Stimulated activated CD8-positive, alpha-beta memory T cell treated with anti-CD3 and anti-CD28 coated beads, Interleukin-15, amount 100 ng/mL, for 48 hours (primary cell): ENCODE measurements around the gene FAM131A.

Experiments used
- DNase-seq, 2 donors: peaks; one replicate each; pipeline ENCODE4 v3.0.0-alpha.2; 2020; ENCODE audit warnings: low read depth in 2 of 2

The FAM131A gene

DNA sequence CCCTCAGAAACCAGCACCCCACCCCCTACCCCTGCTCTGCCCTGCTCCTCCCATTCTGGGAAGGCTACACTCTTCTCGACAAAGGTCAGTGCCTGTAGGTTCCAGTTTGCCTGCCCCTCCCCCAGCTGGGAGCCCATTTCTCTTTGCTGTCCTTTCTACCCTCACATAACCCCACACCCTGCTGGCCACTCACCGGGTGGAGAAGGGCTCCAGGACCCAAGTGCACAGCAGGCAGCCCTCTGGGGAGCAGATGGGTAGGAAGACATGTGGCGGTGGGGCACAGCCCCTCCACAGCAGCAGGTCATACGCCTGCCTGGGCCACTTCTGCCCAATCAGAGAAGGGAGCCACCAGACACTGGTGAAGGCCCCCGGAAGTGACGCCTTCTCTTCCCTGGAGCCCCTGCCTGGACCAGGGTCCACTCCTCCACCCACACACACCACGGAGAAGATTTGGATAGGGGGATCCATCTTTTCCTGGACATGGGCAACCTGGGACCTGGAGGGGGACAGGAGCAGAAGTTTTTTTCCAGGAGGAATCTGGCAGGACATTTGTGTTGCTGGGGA, 40.6 kb downstream of the FAM131A start, which contains the start of gene THPO:
THPO (minus strand) TSS at position 326 of the 564 bp plus-strand sequence. CDS start 1,948 bp downstream, outside the sequence.
- no peak for DNase-seq

DNA sequence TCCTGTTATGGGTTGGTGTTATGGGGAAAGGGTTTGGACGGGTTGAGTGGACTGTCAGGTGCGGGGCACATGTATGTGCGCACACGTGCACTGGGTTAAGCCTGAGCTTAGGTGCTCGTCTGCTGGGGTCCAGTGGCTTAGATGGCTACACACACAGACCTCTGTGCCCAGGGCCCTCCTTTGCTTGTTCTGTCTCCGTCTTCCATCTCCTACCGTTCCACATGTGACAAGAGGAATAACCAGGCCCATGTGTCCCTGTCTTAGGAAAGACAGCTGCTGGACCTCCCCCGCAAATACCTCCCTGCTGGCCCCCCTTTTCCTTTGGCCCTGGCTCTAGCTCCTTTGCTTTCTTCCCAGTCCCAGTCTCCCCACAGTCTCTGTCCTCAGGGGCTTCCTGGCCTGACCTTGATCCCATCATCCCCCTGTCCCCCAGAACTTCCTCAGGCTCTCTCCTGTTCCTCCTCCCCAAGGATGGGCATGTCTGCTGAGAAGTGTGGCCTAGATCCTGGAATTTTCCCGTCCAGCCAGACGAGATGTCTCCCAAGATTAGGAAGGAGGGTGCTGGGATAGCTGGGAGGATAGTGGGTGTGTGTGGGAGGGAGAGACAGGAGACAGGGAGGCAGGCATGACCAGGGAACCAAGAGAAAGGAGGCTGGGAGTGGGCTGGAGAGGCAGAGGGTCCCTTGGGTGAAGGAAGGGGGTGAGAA, 41.4 kb downstream of the FAM131A start:
- no peak for DNase-seq

GRCh38 chr3:184379358-184380184, 42.2 kb downstream of the FAM131A start, which contains the start of gene CHRD:
CHRD (plus strand) TSS chr3:184380054; CDS start chr3:184380319, 265 bp downstream.
- DNase-seq = no peak

DNA sequence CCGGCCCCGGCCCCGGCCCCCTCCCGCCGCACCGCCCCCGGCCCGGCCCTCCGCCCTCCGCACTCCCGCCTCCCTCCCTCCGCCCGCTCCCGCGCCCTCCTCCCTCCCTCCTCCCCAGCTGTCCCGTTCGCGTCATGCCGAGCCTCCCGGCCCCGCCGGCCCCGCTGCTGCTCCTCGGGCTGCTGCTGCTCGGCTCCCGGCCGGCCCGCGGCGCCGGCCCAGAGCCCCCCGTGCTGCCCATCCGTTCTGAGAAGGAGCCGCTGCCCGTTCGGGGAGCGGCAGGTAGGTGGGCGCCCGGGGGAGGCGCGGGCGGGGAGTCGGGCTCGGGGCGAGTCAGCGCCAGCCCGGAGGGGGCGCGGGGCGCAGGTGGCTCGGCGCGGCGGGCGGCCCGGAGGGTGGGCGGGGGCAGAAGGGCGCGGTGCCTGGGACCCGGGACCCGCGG, 42.8 kb downstream of the FAM131A start:
- DNase-seq = no peak

GRCh38 chr3:184380627-184381260, 43.3 kb downstream of the FAM131A start:
- no peak for DNase-seq

DNA sequence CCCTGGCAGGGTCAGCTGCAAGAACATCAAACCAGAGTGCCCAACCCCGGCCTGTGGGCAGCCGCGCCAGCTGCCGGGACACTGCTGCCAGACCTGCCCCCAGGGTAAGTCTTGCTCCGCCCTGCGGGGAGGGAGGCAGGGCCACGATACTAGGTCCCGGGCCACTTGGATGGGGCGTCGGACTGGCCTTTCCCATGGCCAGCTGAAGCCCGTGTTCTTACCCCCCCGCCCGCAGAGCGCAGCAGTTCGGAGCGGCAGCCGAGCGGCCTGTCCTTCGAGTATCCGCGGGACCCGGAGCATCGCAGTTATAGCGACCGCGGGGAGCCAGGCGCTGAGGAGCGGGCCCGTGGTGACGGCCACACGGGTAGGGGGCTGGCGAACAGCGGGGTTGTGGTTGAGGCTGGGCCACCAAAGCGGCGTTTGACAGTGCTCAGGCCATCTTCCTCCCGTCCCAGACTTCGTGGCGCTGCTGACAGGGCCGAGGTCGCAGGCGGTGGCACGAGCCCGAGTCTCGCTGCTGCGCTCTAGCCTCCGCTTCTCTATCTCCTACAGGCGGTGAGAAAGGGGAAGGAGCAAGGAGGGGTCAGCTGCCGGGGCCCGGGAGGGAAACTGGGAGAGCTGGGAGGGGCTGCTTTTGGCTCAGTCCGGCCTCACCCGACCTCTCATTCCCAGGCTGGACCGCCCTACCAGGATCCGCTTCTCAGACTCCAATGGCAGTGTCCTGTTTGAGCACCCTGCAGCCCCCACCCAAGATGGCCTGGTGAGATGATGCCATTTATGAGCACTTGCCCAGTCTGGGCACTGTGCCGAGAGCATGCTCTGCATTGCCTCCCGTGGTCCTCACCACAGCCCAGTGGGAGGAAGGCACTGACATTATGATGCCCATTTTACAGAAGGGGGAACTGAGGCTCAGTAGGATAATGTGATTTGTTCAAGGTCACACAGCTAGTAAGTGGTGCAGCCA, 44.1 kb downstream of the FAM131A start:
- no peak for DNase-seq

GRCh38 chr3:184382326-184383032, 45.1 kb downstream of the FAM131A start:
- DNase-seq = no peak

DNA sequence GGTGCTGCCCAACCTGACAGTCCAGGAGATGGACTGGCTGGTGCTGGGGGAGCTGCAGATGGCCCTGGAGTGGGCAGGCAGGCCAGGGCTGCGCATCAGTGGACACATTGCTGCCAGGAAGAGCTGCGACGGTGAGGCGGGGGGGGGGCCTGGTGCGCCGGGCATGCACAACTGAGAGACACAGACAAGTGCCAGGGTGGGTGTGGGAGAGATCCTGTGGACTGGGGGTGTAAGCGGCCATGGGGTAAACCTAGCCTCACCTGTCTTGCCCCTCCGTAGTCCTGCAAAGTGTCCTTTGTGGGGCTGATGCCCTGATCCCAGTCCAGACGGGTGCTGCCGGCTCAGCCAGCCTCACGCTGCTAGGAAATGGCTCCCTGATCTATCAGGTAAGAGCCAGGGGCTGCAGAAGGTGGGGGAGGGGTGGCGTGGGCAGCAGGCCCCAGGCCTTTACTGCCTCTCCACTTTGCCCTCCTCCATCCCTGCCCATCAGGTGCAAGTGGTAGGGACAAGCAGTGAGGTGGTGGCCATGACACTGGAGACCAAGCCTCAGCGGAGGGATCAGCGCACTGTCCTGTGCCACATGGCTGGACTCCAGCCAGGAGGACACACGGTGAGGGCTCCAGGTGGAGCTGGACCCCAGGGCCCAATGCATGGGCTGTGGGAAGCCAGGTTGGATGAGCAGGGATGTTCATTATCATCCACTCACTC, 45.8 kb downstream of the FAM131A start:
- DNase-seq = no peak

GRCh38 chr3:184384342-184384741, 46.9 kb downstream of the FAM131A start:
- DNase-seq = no peak

DNA sequence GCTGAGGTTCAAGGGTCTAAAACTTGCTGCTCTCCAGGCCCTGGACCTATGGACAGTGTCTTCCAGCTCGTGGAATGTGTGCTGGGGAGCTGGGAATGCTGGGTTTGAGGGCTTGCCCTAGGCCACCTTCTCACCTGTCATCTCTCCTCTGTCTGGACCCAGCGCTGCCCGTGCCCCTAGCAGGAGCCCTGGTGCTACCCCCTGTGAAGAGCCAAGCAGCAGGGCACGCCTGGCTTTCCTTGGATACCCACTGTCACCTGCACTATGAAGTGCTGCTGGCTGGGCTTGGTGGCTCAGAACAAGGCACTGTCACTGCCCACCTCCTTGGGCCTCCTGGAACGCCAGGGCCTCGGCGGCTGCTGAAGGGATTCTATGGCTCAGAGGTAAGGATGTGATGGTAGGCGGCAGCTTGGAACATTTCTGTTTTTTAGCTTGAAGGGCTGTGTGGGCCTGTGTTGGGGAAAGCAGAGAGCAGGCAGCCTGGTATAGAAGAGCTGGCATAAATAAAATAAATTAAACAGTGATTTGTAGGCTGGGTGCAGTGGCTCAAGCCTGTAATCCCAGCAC, 47.5 kb downstream of the FAM131A start:
- DNase-seq = no peak

GRCh38 chr3:184386047-184386806, 48.8 kb downstream of the FAM131A start:
- DNase-seq = no peak

- no peak for DNase-seq
Measured at GRCh38 chr3:184387174-184387714, 49.8 kb downstream of the FAM131A start.

DNA sequence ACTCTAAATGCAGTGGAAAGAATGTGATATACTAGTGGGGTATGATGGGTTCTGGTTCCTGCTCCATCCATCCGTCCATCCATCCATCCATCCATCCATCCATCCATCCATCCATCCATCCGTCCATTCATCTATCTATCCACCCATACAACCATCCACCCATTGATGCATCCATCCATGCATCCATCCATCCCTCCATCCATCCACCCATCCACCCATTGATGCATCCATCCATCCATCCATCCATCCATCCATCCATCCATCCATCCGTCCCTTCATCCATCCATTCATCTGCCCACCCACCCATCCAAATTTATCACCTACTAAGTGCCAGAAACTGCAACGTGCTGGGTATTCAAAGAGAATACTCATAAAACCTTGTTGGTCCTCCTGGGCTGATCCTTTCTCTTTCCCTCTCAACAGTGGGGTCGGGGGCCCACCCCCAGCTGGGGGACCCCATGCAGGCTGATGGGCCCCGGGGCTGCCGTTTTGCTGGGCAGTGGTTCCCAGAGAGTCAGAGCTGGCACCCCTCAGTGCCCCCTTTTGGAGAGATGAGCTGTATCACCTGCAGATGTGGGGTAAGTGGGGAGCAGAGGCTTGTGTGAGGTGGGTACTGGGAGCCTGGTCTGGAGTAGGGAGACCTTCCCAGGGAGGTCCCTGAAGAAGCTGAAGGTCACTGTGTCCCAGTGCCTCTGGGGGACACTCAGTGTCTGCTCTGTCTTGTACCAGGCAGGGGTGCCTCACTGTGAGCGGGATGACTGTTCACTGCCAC, 51.0 kb downstream of the FAM131A start:
- DNase-seq = no peak

GRCh38 chr3:184388936-184389230, 51.5 kb downstream of the FAM131A start:
- DNase-seq = no peak

- DNase-seq = no peak
Measured at GRCh38 chr3:184389384-184389783, 52.0 kb downstream of the FAM131A start.

DNA sequence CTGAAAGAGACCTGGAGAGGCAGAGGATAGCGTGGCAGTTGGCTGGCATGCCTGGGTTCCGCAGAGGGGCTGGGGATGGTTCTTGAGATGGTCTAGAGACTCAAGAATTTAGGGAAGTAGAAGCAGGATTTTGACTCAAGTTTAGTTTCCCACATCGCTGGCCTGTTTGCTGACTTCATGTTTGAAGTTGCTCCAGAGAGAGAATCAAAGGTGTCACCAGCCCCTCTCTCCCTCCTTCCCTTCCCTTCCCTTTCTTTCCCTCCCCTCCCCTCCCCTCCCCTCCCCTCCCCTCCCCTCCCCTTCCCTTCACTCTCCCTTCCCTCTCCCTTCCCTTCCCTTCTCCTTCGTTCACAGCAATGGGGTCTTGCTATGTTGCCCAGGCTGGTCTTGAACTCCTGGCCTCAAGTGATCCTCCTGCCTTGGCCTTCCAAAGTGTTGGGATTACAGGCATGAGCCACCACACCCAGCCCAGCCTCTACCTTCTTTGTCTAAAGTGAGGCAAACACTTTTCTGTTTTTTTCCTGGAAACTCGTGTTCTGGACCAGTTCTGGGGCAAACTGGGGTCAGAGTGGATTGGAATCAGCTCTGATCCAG, 52.6 kb downstream of the FAM131A start:
- DNase-seq = no peak

DNA sequence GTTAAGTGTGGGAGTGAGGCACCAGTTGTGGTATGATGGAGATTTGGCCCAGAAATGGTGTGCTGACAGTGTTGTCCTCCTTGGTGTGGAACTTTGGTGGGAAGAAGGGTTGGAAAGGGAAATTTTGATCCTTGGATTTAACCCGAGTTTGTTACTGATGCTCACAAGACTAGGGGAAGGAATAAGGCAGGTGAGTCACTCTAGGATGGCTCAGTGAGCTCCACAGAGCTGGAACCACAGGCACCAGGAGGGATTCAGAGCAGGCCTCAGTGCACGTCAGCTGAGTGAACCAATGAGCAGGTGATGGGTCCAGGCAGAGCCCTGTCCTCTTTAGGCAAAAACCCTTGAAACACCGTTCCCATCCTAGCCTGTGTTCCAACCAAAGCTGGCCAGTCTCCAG, 53.9 kb downstream of the FAM131A start:
- DNase-seq = no peak
